ENCODE data around the gene BEND3. TPM values are rescaled to one million over a fixed set of nuclear protein-coding genes. Genes with fewer than 3 reads are reported as not detected.
"Not testable (repeated sequence)": the region's sequence is repeated elsewhere in the genome, so short reads cannot be mapped to it uniquely, and the experiment has no call there.

Gene BEND3
- total and polyA plus RNA-seq, 12 donors: 0.37 to 2.3 (median 1.3) TPM

- ATAC-seq: no peak
- Histone ChIP-seq H3K27me3 (no peaks in the 10 kb centered on the region), H3K36me3 (no peaks in the 10 kb centered on the region), H3K4me1 (peaks cover 0 to 8% (median 7%) of the 10 kb centered on the region in 9 donors), H3K27ac (no peak overlapping the region), H3K9me3 (no peaks in the 10 kb centered on the region), H3K4me3 (no peak overlapping the region)
- intact Hi-C loops (cut with DNase I): loop anchor here in 3 of 10 donors (5.0 to 10.0 kb wide), 2 partner anchors 92 to 95 kb away; partner anchors contain the start of gene BEND3 (in 2 of the 3)
- TF ChIP-seq, protein P1, sequence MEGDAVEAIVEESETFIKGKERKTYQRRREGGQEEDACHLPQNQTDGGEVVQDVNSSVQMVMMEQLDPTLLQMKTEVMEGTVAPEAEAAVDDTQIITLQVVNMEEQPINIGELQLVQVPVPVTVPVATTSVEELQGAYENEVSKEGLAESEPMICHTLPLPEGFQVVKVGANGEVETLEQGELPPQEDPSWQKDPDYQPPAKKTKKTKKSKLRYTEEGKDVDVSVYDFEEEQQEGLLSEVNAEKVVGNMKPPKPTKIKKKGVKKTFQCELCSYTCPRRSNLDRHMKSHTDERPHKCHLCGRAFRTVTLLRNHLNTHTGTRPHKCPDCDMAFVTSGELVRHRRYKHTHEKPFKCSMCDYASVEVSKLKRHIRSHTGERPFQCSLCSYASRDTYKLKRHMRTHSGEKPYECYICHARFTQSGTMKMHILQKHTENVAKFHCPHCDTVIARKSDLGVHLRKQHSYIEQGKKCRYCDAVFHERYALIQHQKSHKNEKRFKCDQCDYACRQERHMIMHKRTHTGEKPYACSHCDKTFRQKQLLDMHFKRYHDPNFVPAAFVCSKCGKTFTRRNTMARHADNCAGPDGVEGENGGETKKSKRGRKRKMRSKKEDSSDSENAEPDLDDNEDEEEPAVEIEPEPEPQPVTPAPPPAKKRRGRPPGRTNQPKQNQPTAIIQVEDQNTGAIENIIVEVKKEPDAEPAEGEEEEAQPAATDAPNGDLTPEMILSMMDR (IDR thresholded peaks at IDR 0.05): no peak
- WGBS, 2 donors: 64 to 70% methylated on average over 4 of the region's 4 CpGs
- DNase-seq: no peak
Measured at GRCh38 chr6:107020239-107020638, 95.1 kb downstream of the BEND3 start.

DNA sequence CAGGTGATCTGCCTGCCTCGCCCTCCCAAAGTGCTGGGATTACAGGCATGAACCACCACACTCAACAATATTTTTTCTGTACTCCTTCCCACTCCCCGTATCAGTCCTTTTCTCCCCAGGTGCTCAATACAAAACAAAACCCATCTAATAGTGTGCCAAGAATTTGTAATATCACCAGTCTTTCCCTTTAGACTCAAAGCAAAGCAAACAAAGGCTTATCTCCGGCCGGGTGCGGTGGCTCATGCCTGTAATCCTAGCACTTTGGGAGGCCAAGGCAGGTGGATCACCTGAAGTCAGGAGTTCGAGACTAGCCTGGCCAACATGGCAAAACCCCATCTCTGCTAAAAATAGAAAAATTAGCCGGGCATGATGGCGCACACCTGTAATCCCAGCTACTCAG, 95.7 kb downstream of the BEND3 start:
- H3K36me3 ChIP-seq, H3K4me1 ChIP-seq, ATAC-seq, H3K27me3 ChIP-seq, H3K9me3 ChIP-seq, DNase-seq, H3K4me3 ChIP-seq, H3K27ac ChIP-seq: not testable (repeated sequence)
- WGBS, 2 donors: 76 to 88% methylated on average over 8 of the region's 8 CpGs
- intact Hi-C loops (cut with DNase I): loop anchor here in 3 of 10 donors (5.0 to 10.0 kb wide), 2 partner anchors 93 to 95 kb away; partner anchors contain the start of gene BEND3 (in 2 of the 3)

DNA sequence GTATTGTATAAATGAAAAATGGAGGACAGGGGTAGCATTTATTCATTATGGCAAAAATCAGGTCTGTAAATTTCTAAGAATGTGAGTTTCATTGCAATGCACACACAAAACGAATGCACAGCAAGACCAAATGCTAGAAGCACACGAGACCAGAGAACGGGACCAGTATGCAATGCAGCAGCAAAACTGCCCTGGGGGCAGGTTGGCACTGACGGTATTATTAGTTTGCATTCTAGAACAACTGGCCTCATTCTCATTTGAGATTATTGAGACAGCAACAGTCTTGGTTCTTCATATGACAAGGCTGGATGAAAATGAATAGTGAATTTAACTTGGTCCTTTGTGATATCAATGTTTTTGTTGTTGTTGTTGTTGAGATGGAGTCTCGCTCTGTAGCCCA, 96.3 kb downstream of the BEND3 start:
- intact Hi-C loops (cut with DNase I): no loop called here

More for the DNA sequence above, 96.3 kb downstream of the BEND3 start:
- TF ChIP-seq, protein P1 (IDR thresholded peaks at IDR 0.05): no peak
- DNase-seq (no peak), ATAC-seq (no peak)
- 90 to 92% methylated on average over 5 of the region's 5 CpGs for WGBS, 2 donors
- no peak overlapping the region for H3K27ac ChIP-seq
- no peaks in the 10 kb centered on the region for H3K9me3 ChIP-seq
- H3K36me3 ChIP-seq: no peaks in the 10 kb centered on the region
- H3K27me3 ChIP-seq: peaks cover 0 to 3% (median 0%) of the 10 kb centered on the region in 7 donors
- H3K4me1 ChIP-seq: peaks cover 0 to 8% (median 7%) of the 10 kb centered on the region in 9 donors
- H3K4me3 ChIP-seq: no peak overlapping the region

Other genes starting within 250 kb of the BEND3 start
- gene CD24, start 140.8 kb downstream of the BEND3 start, total RNA-seq: 1 to 10 TPM in 1 of 10 donors, under 1 TPM in 7, not detected in 2; 0.17 to 1.6 (median 0.64) TPM
- gene CD24, start 140.8 kb downstream of the BEND3 start, polyA plus RNA-seq: under 1 TPM; 0.42 to 0.59 TPM
- 10 to 100 TPM; 24.8 to 39.1 (median 35.7) TPM for gene MTRES1, start 87.3 kb downstream of the BEND3 start, total RNA-seq
- 10 to 100 TPM; 26.5 to 72.1 TPM for gene MTRES1, start 87.3 kb downstream of the BEND3 start, polyA plus RNA-seq

Data from heart right ventricle (tissue), 16 donors.